ENCODE measurements around the gene NPRL2. TPM values are rescaled to one million over a fixed set of nuclear protein-coding genes. Genes with fewer than 3 reads are reported as not detected.
A peak's percentile ranks its signal among the peaks of the same experiment; 100 is the strongest.

Gene NPRL2
- total and polyA plus RNA-seq, 2 of the 13 experiments (the other 11 are each of a cell fraction or from before 2014, with no cell fraction given): 30.6 to 51.4 TPM

- TF ChIP-seq ZNF687 (CRISPR knock-in tag; IDR thresholded peaks at IDR 0.05) (peak; percentile 17; the same call in 1 of the 2 replicates), ZNF616 (CRISPR knock-in tag; IDR thresholded peaks at IDR 0.05; ENCODE audit: low read depth) (no peak)
Observed at GRCh38 chr3:50353245-50354004, 2.9 kb upstream of the NPRL2 start (continued).

- DNase-seq (ENCODE audit: low spot score) (no peak), FAIRE-seq (no peak), ATAC-seq (no peak)
- no peaks in the 10 kb centered on the region for H3K27me3 ChIP-seq (ENCODE audit: control insufficient read depth in 1 of 2, insufficient read depth in 2 of 2, low read length in 2 of 2)
- H3K79me2 ChIP-seq (ENCODE audit: insufficient read depth, low read length): peaks cover 36% of the 10 kb centered on the region
- intact Hi-C loops (cut with micrococcal nuclease; ENCODE audit: unreplicated experiment) (no loop called here), in situ Hi-C loops (cut with HindIII; ENCODE audit: extremely low pct_ligation_motif_present, low pct_unique_long_range_greater_than_20kb) (no loop called here)
- no peak for TF ChIP-seq ZBTB43 (CRISPR knock-in tag; conservative IDR thresholded peaks at IDR 0.05)
- TF ChIP-seq SP4 (CRISPR knock-in tag; IDR thresholded peaks at IDR 0.05): no peak
- no peak for TF ChIP-seq TCF7L2 (IDR thresholded peaks at IDR 0.05; ENCODE audit: low read depth, low read length)
- no peak for TF ChIP-seq EED (CRISPR knock-in tag; IDR thresholded peaks at IDR 0.05)
- peak; percentile 17; the same call in 1 of the 2 replicates for TF ChIP-seq THAP11 (CRISPR knock-in tag; IDR thresholded peaks at IDR 0.05)
- TF ChIP-seq XRCC5 (optimal IDR thresholded peaks at IDR 0.05; ENCODE audit: low read length): no peak
- TF ChIP-seq BHLHE40 (IDR thresholded peaks at IDR 0.05; ENCODE audit: low read length): no peak
- no peak for TF ChIP-seq RBM22 (optimal IDR thresholded peaks at IDR 0.05; ENCODE audit: low read length)
- TF ChIP-seq SNRNP70 (IDR thresholded peaks at IDR 0.05; ENCODE audit: low read depth, low read length): no peak
- H3K4me2 ChIP-seq (ENCODE audit: low read depth, low read length): no peak overlapping the region
- H3K4me1 ChIP-seq (ENCODE audit: insufficient read depth, low read length): peaks cover 59% of the 10 kb centered on the region
- CTCF ChIA-PET (ENCODE audit: low intra/inter-chr PET ratio, low total read pairs): no interaction called here
- peaks cover 18% of the 10 kb centered on the region for H4K20me1 ChIP-seq (ENCODE audit: insufficient read depth, low read length)
- BruUV-seq (replicated peaks): TSS peak; percentile 51
- no peak overlapping the region for H2AFZ ChIP-seq (ENCODE audit: low read length)
- no peak overlapping the region for H3K4me3 ChIP-seq (replicated peaks in 1 of 3; ENCODE audit: insufficient read depth in 1 of 3, low read depth in 2 of 3, low read length in 3 of 3)
- H3K27ac ChIP-seq (ENCODE audit: extremely low read length, insufficient read depth, low read length): no peak overlapping the region
- POLR2A ChIA-PET: interaction anchor here (1.9 kb wide), 1 partner anchor 15 kb away, joined by 6 read pairs; no protein-coding TSS in a partner anchor
- H3K36me3 ChIP-seq (replicated peaks in 1 of 2; ENCODE audit: control insufficient read depth in 1 of 2, insufficient read depth in 2 of 2, low read length in 2 of 2): peaks cover 13 to 41% of the 10 kb centered on the region in 2 experiments
- WGBS (ENCODE audit: low lambda C conversion rate): 67% methylated on average over 2 of the region's 2 CpGs
- H3K9ac ChIP-seq (ENCODE audit: insufficient read depth, low read depth, low read length): no peak overlapping the region
- no peaks in the 10 kb centered on the region for H3K9me3 ChIP-seq (ENCODE audit: low read length)
Observed at GRCh38 chr3:50352781-50353180, 2.2 kb upstream of the NPRL2 start.

Data from HepG2 (cell line).